Glutamatergic neuron (in vitro differentiated cells): ENCODE data around the gene CACNG4. TPM values are rescaled to one million over a fixed set of nuclear protein-coding genes. Genes with fewer than 3 reads are reported as not detected.

Experiments
- DNase-seq: peaks from one replicate; pipeline ENCODE4 v3.0.0; 2022
- H3K27ac Mint-ChIP-seq: one replicate; pipeline ENCODE4 v1.8.0; 2020; ENCODE audit warnings: mild to moderate bottlenecking, mixed read lengths, inconsistent platforms; ENCODE audit not compliant: unreplicated experiment
- H3K27me3 Mint-ChIP-seq: one replicate; pipeline ENCODE4 v1.8.0; 2020; ENCODE audit warnings: mild to moderate bottlenecking, moderate library complexity, mixed read lengths, inconsistent platforms; ENCODE audit not compliant: unreplicated experiment
- H3K36me3 Mint-ChIP-seq: one replicate; pipeline ENCODE4 v1.8.0; 2020; ENCODE audit warnings: mild to moderate bottlenecking, mixed read lengths, inconsistent platforms; ENCODE audit not compliant: unreplicated experiment
- H3K4me1 Mint-ChIP-seq: one replicate; pipeline ENCODE4 v1.8.0; 2020; ENCODE audit warnings: mild to moderate bottlenecking, low read depth, mixed read lengths, inconsistent platforms; ENCODE audit not compliant: unreplicated experiment
- H3K4me3 Mint-ChIP-seq: one replicate; pipeline ENCODE4 v1.8.0; 2020; ENCODE audit warnings: mild to moderate bottlenecking, mixed read lengths, inconsistent platforms; ENCODE audit not compliant: unreplicated experiment
- H3K9me3 Mint-ChIP-seq: one replicate; pipeline ENCODE4 v1.8.0; 2020; ENCODE audit warnings: mild to moderate bottlenecking, moderate library complexity, mixed read lengths, inconsistent platforms; ENCODE audit not compliant: unreplicated experiment
- CTCF ChIP-seq: fragments of 200-600 bp; sonication (generic); IDR thresholded peaks from one replicate; pipeline ENCODE4 v1.5.0; 2021; ENCODE audit not compliant: partially characterized antibody, unreplicated experiment
- total RNA-seq: library from RNA; stranded (reverse); fragmentation: NEBNext Ultra II Directional; extraction: Animal tissue kit (Norgen Biotek cat#: 25700); gene quantifications from one replicate; pipeline ENCODE4 v1.2.1, GENCODE V29; 2021; ENCODE audit not compliant: unreplicated experiment

The CACNG4 gene
- total RNA-seq, 1 donor from 2014 or later: 105 TPM

- peak overlapping the region; percentile 67 for H3K27ac Mint-ChIP-seq
- peaks cover 23% of the 10 kb centered on the region for H3K9me3 Mint-ChIP-seq
- peaks cover 39% of the 10 kb centered on the region for H3K27me3 Mint-ChIP-seq
- peak overlapping the region; percentile 89 for H3K4me3 Mint-ChIP-seq
- H3K4me1 Mint-ChIP-seq: peaks cover 38% of the 10 kb centered on the region
- peaks cover 9% of the 10 kb centered on the region for H3K36me3 Mint-ChIP-seq
- DNase-seq: no peak
- TF ChIP-seq CTCF: no peak
Observed at GRCh38 chr17:66967837-66968543, 3.5 kb downstream of the CACNG4 start.

DNA sequence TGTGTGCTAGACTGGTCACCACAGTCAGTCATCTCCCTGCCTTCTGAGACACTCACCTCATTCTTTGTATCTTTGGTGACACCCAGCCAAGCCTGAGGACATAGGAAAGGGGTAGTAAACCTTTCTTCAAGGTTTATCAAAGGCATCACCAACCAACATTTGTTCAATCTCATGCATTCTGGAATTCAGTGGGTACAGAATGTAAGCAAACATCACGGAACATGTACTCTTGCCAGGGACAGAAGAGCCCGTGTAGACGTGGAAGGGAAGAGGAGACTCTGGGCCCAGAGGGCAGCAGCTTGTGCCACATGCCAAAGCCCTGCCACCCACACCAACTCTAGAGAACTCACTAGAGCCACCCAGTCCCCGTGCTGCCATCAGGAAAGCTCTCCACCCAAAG, 4.4 kb downstream of the CACNG4 start:
- no peak for TF ChIP-seq CTCF
- Mint-ChIP-seq H3K4me3 (peak overlapping the region; percentile 63), H3K27me3 (peaks cover 36% of the 10 kb centered on the region), H3K4me1 (peaks cover 39% of the 10 kb centered on the region), H3K27ac (peak overlapping the region; percentile 73), H3K9me3 (peaks cover 21% of the 10 kb centered on the region), H3K36me3 (peaks cover 9% of the 10 kb centered on the region)
- no peak for DNase-seq

GRCh38 chr17:66970140-66970539, 5.6 kb downstream of the CACNG4 start:
- Mint-ChIP-seq H3K36me3 (peaks cover 9% of the 10 kb centered on the region), H3K4me1 (peaks cover 41% of the 10 kb centered on the region), H3K4me3 (no peak overlapping the region), H3K27ac (no peak overlapping the region), H3K27me3 (peaks cover 34% of the 10 kb centered on the region), H3K9me3 (peaks cover 18% of the 10 kb centered on the region)
- no peak for TF ChIP-seq CTCF
- no peak for DNase-seq

GRCh38 chr17:66970797-66971196, 6.3 kb downstream of the CACNG4 start:
- no peak for TF ChIP-seq CTCF
- DNase-seq: no peak
- Mint-ChIP-seq H3K36me3 (peaks cover 9% of the 10 kb centered on the region), H3K27ac (no peak overlapping the region), H3K9me3 (peaks cover 20% of the 10 kb centered on the region), H3K4me1 (peaks cover 41% of the 10 kb centered on the region), H3K27me3 (peaks cover 33% of the 10 kb centered on the region), H3K4me3 (peak overlapping the region; percentile 13)

DNA sequence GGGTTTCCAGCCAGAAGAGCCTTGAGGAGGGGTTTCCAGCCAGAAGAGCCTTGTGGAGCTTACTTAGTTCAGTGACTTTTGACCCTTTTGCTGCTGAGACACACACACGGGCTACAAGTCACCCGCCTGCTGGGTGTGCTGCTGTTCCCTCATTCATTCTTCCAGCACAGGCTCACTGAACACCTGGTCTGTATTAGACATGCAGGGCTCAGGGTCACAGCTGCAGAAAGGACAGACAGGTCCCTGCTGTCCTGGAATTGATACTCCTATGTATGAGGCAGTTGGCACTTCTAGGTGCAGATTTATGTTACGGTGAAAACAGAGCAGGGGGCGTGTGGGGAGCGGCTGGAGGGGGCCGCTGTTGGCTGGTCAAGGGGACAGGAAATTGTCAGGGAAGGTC, 6.8 kb downstream of the CACNG4 start:
- Mint-ChIP-seq H3K4me1 (peaks cover 41% of the 10 kb centered on the region), H3K27ac (no peak overlapping the region), H3K9me3 (peaks cover 19% of the 10 kb centered on the region), H3K4me3 (no peak overlapping the region), H3K27me3 (peaks cover 32% of the 10 kb centered on the region), H3K36me3 (peaks cover 9% of the 10 kb centered on the region)
- TF ChIP-seq CTCF: no peak
- no peak for DNase-seq
